GM12874 (cell line): ENCODE data around the gene CHAF1B.

Experiments
- CTCF ChIP-seq: IDR thresholded peaks from 2 replicates; pipeline ENCODE4 v1.5.1; 2011; ENCODE audit warnings: low read depth, mild to moderate bottlenecking, control low read depth, low read length, moderate library complexity; ENCODE audit not compliant: insufficient read depth

Gene CHAF1B

GRCh38 chr21:36433059-36433709, 48.0 kb downstream of the CHAF1B start:
- TF ChIP-seq CTCF = no peak

DNA sequence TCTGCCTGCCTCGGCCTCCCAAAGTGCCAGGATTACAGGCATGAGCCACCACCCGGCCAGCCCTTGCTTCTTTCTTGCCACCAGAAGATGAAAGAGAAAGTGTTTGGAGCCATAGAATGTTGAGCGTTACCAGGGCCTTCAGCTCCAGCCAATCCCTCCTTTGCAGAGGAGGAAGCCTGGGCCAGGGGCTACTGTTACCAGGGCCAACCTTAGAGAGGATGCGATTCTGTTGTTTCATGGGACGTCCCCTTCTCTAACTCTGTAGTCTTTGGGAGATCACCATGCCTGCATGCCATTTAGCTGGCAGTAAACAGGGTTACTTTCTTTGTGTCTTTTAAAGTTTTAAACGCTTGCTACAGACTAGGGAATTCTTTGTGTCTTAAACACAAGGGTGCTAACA, 49.0 kb downstream of the CHAF1B start:
- no peak for TF ChIP-seq CTCF

- TF ChIP-seq CTCF = no peak
Observed at GRCh38 chr21:36436829-36437744, 51.9 kb downstream of the CHAF1B start.

DNA sequence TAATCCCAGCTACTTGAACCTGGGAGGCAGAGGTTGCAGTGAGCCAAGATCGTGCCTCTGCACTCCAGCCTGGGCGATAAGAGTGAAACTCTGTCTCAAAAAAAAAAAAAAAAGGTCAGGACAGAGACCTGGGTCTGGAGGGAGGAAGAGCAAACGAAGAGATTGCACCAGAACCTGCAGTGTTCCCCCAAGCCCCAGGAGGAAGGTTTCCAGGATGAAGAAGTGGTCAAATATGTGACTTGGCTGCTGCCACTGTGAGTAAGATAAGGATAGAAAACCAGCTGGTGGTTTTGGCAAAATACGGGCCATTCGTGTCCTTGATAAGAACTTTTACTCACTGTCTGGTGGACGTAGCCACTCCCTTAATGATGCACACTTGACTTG, 52.5 kb downstream of the CHAF1B start:
- TF ChIP-seq CTCF = no peak

DNA sequence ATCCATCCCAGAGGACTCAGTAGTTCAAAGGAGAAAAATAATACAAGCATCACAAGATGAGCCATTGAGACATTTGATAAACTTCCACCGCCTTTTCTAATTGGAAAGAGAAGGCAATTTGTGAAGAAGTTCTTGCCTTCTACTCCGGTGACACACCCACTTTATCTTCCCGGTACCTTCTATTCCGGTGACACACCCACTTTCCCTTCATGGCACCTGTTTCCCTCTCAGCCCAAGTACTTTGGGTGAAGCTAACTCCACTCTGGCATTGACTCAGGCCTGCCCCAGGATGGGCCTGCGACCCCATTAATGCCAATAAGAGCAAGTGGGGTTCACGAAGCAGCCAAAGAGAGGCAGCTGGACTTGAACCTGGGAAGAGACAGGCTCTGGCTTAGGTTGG, 56.5 kb downstream of the CHAF1B start:
- no peak for TF ChIP-seq CTCF

DNA sequence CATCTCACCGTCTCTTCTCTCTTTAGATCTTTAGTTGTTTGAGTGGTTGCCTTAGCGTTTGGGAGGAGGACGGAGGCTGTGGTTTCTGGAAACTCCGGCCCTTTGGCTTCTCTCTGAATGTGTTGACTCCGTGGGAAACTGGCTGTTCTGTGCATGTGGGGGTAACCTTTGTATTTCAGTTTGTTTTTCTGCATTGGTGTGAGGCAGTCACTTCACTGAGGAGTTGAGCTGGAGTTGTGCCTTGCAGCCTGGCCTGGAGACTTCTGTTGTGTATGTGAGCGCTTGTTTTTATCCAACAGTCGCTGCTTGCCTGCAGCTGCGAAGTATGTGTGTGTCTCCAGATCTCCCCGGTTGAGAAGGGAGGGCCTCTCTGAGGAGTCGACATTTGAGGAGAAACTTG, 61.1 kb downstream of the CHAF1B start:
- no peak for TF ChIP-seq CTCF

DNA sequence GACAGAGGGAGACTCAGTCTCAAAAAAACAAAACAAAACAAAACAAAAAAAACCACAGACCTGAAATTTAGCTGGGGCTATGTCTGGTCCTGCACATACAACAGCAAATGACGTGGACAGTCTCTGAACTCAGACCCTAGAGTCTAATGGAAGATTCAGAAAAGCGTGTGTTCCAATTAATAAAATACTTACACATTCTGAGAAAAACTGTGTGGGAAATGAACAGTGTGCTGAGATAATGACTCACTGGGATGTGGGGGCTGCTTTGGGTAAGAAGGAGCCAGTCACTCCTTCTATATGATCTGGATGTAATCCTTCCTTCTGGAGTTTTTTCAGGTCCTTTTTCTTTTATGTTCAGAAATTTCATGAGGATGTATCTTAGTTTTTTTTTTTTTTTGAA, 65.3 kb downstream of the CHAF1B start:
- TF ChIP-seq CTCF = no peak
